Measurements from ENCODE around the gene NARF. TPM values are rescaled to one million over a fixed set of nuclear protein-coding genes. Genes with fewer than 3 reads are reported as not detected.

Gene NARF
- total RNA-seq, 2 donors from 2014 or later: 159 TPM

DNA sequence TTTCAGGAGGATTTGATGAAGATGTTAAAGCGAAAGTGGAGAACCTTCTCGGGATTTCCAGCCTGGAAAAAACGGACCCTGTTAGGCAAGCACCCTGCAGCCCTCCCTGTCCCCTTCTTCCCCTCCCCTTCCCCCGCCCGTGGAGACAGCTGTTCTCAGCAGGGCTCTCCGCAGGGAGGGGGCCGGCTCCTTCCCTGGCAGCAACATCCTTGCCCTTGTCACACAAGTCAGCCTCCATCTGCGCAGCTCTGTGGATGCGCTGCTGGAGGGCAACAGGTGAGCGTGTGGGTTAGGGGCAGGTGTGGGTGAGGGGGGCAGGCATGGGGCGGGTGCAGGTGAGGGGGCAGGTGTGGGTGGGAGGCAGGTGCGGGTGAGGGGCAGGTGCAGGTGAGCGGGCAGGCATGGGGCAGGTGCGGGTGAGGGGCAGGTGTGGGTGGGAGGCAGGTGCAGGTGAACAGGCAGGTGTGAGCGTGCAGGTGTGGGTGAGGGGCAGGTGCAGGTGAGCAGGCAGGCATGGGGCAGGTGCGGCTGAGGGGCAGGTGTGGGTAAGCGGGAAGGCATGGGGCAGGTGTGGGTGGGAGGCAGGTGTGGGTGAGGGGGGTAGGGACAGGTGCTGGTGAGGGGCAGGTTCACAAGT is 17.4 kb upstream of the NARF start:
- H3K36me3 Mint-ChIP-seq: peaks cover 0 to 3% of the 10 kb centered on the region in 2 donors
- H3K27ac Mint-ChIP-seq: no peak overlapping the region
- DNase-seq (ENCODE audit: low spot score in 2 of 2): no peak
- H3K9me3 Mint-ChIP-seq: no peaks in the 10 kb centered on the region
- ATAC-seq: no peak

DNA sequence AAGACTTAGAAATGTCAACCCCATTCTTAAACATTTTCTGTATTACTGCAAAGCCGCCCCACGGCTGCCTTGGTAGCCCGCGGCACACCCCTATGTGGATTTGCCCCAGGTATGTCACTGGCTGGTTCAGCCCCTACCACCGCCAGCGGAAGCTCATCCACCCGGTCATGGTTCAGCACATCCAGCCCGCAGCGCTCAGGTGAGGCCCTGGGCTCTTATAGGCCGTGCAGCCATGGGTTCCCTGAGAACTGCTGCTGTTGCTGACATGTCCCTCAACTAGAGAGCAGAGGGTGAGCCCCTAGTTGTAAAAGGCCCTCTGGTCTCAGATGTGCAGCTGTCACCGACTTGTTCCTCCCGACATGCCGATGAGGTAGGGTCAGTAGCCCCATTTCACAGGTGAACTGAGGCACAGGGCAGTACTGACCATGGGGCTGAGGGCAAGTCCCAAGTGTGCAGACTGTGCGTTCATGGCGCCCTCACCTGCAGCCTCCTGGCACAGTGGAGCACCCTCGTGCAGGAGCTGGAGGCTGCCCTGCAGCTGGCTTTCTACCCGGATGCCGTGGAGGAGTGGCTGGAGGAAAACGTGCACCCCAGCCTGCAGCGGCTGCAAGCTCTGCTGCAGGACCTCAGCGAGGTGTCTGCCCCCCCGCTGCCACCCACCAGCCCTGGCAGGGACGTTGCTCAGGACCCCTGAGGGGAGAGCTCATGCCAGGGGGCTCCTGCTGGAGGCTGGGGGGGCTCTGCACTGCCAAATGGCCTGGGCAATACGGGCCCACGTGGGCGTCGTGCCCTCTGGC is 16.7 kb upstream of the NARF start:
- H3K27ac Mint-ChIP-seq: no peak overlapping the region
- DNase-seq (ENCODE audit: low spot score in 2 of 2) (no peak), ATAC-seq (no peak)
- H3K36me3 Mint-ChIP-seq: peaks cover 0 to 9% of the 10 kb centered on the region in 2 donors
- H3K9me3 Mint-ChIP-seq: no peaks in the 10 kb centered on the region

DNA sequence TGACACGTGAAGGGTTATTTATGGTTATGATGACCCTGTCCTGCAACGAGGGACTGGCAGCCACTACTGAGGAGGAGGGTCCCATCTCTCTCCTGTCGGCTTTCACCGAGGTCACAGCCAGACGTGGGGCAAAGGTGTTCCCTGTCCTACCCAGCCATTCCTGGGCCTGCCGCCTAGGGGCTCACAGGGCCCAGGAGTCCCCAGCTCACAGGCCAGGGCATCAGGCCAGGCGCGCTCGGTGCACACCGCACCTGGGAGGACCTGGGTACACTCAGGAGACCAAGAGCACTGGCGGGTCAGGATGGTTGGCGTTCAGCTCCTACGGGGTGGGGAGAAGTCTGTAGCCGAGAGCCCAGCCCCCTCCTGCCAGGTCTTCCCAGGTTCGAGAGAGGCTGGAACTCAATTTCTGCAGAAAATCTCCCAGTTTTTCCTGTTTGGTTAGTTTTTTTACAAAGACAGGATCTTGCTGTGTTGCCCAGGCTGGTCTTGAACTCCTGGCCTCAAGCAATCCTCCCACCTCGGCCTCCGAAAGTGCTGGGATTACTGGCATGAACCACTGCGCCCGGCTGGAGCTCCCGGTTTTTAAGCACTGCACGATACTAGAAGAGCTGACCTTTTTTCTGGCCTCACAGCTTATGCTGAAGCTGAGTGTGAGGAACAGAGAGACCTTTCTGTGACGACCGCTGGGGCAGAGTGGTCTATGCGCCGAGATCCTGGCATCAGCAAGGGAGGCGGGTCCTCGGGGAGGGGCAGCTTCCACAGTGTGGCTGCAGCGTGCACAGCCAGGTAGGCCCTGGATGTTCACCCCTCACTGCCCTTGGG is 15.7 kb upstream of the NARF start:
- ATAC-seq (no peak), DNase-seq (ENCODE audit: low spot score in 2 of 2) (no peak)
- Mint-ChIP-seq H3K27ac (peak overlapping the region in 1 of 2 donors; percentile 65), H3K9me3 (no peaks in the 10 kb centered on the region), H3K36me3 (peaks cover 0 to 16% of the 10 kb centered on the region in 2 donors)

DNA sequence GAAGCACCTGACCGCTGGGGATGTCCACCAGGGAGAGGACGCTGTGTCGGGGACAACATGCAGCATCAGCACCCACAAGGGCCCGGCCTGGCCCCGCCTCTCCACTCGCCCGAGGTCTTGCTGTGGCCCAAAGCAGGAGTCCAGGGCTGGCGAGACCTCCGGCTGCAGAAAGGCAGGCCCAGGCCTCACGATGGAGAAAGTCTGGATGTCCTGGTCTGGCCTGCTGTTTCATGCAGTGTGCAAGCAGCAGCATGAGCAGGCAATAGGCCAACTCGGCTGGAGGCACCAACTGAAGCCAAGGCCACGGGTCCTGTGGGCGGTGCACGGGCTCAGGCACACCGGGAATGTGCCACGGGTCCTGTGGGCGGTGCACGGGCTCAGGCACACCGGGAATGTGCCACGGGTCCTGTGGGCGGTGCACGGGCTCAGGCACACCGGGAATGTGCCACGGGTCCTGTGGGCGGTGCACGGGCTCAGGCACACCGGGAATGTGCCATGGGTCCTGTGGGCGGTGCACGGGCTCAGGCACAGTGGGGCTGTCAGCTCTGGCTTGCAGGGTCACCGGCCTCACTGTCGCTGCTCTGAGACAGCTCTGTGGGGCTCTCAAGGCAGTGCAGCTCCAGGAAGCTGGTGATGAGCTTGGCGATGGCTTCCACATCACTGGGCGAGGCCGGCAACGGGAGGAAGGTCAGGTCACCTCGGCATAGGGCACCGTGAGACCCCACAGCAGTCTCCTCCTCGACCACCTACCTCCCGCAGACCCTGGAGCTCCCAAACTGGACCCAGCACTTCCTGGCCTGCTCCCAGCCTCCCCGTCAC is 14.9 kb upstream of the NARF start:
- H3K27ac Mint-ChIP-seq: peak overlapping the region in 1 of 2 donors; percentile 50

DNA sequence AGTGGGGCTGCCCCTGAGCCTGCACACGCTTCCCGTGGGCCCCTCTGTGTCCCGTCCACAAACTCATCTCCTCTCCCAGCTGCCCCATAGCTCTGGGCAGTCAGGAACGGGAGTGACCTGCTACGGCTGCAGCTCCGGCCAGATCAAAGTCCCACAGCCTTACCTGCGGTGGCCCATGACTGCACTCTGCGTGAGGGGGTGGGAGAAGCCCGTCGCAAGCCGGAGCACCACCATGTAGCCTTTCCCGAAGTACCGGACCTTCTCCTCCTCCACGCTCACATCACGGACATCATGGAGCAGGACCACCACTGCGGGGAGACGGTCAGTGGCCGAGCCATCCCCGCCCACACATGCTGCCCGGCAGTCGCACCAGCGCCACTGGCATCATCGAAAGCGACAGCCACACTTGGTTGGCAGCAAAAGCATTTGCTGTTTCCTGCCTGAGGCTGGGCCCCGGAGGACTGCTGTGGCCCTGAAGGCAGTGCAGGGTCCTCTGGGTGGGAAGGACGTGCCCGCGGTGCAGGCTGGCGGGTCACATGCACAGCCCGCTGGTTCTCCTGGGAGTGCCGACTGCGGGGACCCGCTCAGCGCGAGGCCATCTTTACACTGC is 14.2 kb upstream of the NARF start:
- H3K27ac Mint-ChIP-seq: peak overlapping the region in 1 of 2 donors; percentile 50
- ATAC-seq: no peak
- H3K9me3 Mint-ChIP-seq: no peaks in the 10 kb centered on the region

More for the DNA sequence above, 14.9 kb upstream of the NARF start:
- no peaks in the 10 kb centered on the region for H3K9me3 Mint-ChIP-seq
- DNase-seq (ENCODE audit: low spot score in 2 of 2) (peak in 1 of 2 donors; percentile 3), ATAC-seq (no peak)
- H3K36me3 Mint-ChIP-seq: peaks cover 0 to 17% of the 10 kb centered on the region in 2 donors

DNA sequence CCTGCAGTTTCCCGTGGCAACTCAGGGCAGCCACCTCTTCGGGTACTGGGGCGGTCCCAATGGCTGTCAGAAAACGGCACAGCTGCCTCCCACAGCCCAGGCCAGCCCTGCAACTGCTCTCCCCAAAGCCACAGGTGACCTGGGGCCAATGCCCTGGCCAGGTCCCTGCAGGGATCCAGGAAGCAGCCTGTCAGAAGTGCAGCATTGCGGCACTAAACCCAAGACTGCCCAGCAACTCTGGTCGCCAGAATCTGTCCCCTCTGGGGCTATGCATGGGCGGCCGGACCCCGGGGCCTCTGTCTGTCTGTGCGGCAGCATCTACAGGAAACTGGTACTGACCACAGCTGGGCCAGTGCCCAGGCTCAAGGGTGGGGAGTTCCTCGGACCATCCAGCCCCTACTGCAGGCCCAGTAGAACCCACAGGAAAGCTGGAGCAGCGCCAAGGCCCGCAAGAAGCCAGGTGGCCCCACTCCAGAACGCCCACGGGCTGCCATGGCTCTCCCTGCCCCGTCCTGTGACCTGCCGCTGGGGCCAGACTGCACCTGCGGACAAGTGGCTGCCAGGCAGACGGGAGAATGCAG is 13.5 kb upstream of the NARF start:
- Mint-ChIP-seq H3K36me3 (peaks cover 13 to 26% of the 10 kb centered on the region in 2 donors), H3K27ac (no peak overlapping the region), H3K9me3 (no peaks in the 10 kb centered on the region)
- DNase-seq (ENCODE audit: low spot score in 2 of 2) (no peak), ATAC-seq (no peak)

More for the DNA sequence above, 14.2 kb upstream of the NARF start:
- DNase-seq (ENCODE audit: low spot score in 2 of 2): no peak
- peaks cover 6 to 19% of the 10 kb centered on the region in 2 donors for H3K36me3 Mint-ChIP-seq

DNA sequence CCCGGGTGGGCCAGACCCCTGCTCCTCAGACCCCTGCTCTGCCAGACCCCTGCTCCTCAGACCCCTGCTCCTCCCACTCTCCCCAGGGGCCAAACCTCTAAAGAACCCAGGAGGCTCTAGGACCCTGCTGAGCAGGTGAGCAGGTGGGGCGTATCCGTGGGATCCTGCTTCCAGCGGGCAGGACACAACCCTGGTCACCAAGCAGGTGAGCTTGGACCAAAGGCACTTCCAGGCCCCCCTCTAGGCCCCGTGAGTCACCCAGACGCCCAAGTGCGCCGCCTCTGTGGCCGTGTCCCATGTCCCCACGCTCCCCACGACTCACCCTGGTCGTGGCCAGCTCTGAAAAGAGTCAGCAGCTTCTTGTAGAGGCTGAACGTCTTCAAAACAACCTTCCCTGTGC is 13.0 kb upstream of the NARF start:
- peaks cover 14 to 28% of the 10 kb centered on the region in 2 donors for H3K36me3 Mint-ChIP-seq
- ATAC-seq (no peak), DNase-seq (ENCODE audit: low spot score in 2 of 2) (no peak)
- H3K27ac Mint-ChIP-seq: peak overlapping the region in 1 of 2 donors; percentile 76
- H3K9me3 Mint-ChIP-seq: no peaks in the 10 kb centered on the region

DNA sequence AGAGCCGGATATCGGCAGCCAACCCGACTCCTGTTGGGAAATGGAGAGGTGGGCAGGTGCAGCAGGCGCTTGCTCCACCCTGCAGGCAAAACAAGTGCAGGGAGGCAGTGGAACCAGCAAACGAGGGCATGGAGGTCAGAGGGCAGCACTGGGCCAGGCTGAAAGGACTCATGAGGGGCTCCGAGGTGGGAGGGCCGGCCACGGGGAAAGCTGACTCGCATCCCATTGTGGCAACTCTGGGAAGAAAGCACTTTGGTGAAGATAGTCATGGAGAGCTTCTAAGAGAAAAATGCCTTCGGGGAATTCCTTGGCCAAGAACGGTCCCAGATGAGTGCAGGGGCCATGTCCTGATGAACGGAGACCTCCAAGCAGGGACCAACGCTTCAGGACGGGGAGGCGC is 12.4 kb upstream of the NARF start:
- Mint-ChIP-seq H3K27ac (peak overlapping the region; percentile 44 to 76), H3K36me3 (peaks cover 19 to 28% of the 10 kb centered on the region in 2 donors), H3K9me3 (no peaks in the 10 kb centered on the region)

DNA sequence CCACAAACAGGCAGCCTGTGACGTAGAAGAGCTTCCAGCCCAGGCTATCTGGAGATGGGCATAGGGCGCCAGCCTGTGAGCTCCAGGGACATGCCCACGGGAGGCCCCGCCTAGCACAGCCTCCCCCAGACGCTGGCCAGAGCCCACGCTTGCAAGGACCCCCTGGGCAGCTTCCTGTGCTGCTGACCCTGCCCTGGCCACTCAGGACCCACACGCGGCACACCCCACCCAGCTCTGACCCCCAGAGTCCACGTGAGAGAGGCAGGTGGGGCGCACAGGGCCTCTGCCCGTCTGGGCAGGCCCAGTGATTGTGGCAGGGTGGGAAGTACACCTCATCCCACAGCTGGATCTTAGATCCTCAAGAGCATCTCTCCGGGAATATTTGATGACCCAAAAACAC is 11.9 kb upstream of the NARF start:
- peaks cover 24 to 32% of the 10 kb centered on the region in 2 donors for H3K36me3 Mint-ChIP-seq
- no peaks in the 10 kb centered on the region for H3K9me3 Mint-ChIP-seq
- DNase-seq (ENCODE audit: low spot score in 2 of 2): no peak
- H3K27ac Mint-ChIP-seq: peak overlapping the region in 1 of 2 donors; percentile 68
- no peak for ATAC-seq

More for the DNA sequence above, 12.4 kb upstream of the NARF start:
- DNase-seq (ENCODE audit: low spot score in 2 of 2): no peak
- ATAC-seq: no peak

DNA sequence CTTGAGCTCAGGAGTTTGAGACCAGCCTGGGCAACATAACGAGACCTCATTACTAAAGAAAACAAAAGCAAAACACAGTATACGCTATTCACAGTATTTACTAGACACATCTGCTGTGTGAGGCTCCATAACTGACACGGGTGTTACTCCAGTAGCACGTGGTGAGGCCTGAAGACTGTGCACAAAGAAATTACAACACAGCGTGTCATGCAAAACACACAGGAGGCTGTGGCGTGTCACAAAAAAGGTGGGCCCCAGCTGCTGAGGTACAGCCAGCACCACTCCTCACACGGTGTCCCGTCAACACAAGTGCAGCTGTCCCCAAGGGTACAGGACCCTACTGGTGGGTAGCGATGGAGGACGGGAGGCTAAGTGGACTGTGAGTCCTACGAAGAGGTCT is 10.7 kb upstream of the NARF start:
- peak overlapping the region; percentile 78 to 79 for H3K27ac Mint-ChIP-seq
- no peak for ATAC-seq
- H3K36me3 Mint-ChIP-seq: peaks cover 25 to 43% of the 10 kb centered on the region in 2 donors

DNA sequence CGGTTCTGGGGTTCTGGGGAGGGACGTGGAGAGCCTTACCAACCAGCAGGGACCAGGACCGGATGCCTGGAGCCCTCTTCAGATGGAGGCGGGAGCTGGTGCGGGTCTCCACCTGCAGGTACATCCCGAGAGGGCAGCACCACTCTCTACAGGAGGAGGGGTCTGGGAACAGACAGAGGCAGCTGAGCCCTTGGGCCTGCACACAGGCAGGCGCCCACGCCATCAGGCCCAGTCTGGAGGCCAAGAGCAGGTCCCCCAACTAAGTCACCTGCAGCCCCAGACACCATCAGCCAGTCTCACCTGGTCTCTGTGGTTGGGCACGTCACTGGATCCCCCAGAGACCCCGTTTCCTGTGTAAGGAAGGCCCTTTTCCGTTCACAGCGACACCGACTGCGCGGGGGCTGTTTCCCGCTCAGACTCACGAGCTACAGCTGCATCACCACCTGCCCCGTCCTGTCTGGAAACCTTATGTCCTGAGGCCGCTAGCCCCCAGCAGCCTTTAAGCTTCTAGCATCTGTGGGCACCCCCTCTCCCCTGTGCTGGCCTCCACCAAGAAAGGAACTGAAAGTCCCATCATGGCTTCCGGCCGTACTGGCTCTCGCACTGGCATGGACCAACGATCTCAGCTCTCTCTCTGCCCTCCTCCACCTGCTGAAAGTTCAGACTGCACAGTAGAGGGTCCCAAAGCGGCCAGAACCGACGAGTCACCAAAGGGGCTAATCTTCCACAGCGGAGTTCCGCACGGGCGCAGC is 9.2 kb upstream of the NARF start:
- ATAC-seq (peak; percentile 59 to 62), DNase-seq (ENCODE audit: low spot score in 2 of 2) (peak; percentile 59 to 81)
- Mint-ChIP-seq H3K27ac (peak overlapping the region; percentile 94 to 99), H3K9me3 (no peaks in the 10 kb centered on the region), H3K36me3 (peaks cover 25 to 56% of the 10 kb centered on the region in 2 donors)

More for the DNA sequence above, 10.7 kb upstream of the NARF start:
- no peaks in the 10 kb centered on the region for H3K9me3 Mint-ChIP-seq
- DNase-seq (ENCODE audit: low spot score in 2 of 2): no peak

DNA sequence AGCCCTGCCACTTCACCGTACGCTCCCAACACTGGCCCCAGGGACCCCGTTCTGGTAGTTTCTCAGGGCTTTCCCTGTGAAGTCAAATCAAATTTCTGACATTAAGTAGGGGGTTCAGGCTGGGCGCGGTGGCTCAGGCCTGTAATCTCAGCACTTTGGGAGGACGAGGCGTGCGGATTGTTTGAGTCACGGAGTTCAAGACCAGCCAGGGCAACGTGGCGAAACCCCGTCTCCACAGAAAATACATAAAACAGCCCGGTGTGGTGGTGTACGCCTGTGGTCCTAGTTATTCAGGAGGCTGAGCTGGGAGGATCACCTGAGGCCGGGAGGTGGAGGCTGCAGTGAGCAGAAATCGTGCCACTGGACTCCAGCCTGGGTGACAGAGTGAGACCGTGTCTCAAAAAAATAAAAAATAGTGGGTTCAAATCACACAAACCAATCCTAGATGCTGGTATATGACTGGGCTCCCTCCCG is 8.6 kb upstream of the NARF start:
- Mint-ChIP-seq H3K27ac (peak overlapping the region; percentile 94 to 99), H3K9me3 (no peaks in the 10 kb centered on the region), H3K36me3 (peaks cover 25 to 57% of the 10 kb centered on the region in 2 donors)
- peak; percentile 5 to 67 for ATAC-seq
- peak; percentile 41 to 76 for DNase-seq (ENCODE audit: low spot score in 2 of 2)

DNA sequence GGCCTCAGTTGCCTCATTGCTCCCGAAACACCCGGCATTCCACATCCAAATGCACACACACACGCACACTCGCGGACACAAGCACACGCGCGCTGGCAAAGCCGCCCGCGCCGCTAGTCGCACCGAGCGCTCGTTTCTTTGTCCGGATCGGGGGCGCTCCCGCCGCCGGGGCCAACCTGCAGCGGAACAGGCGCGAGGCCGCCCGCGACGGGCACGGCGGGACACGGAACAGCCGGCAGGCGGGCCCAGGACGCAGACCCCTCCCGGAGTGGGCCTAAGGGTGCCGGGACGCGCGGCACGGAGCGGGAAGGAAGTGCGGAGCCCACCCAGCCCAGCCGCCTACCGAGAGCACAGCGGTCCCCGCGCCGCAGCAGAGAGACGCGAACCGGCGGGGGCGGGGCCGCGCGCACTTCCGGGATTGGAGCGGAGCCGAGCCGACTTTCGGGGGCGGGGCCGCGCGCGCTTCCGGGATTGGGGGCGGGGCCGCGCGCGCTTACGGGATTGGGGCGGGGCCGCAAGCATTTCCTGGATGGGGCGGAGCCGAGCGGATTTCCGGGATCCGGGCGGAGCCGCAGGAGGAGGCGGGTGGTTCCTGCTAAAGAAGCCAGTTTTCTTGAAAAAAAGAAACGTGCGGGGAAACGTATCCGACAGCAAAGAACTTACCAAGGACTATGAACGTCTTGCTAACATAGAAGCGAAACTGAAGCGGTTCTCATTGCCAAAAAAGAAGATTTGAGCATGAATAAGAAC is 8.0 kb upstream of the NARF start, which contains the start of gene CYBC1:
Gene CYBC1, minus strand, starts transcription at position 396 of the 750 bp plus-strand sequence. CDS start 1,498 bp downstream, outside the sequence.
- peak; percentile 93 to 95 for DNase-seq (ENCODE audit: low spot score in 2 of 2)
- H3K27ac Mint-ChIP-seq: peak within 1 kb of the TSS; percentile 94 to 99
- H3K36me3 Mint-ChIP-seq: peaks cover 25 to 57% of the 10 kb centered on the region in 2 donors
- H3K9me3 Mint-ChIP-seq: no peaks in the 10 kb centered on the region
- ATAC-seq: peak; percentile 67 to 81

DNA sequence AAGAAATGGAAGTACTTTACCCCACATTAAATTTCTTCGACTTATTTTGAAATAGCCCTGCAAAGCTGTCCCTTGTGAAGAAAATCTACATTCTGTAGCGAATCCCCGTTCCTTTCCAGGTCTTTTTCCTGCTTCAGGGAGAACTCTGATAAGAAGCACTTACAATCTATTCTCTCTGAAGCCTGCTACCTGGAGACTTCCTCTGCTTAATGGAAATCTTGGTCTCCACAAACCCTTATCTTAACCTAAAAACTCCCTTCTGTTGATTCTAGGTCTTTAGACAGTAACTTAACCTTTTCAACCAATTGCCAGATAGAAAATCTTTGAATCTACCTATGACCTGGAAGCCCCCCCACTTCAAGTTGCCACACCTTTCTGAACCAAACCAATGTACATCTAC is 6.4 kb upstream of the NARF start:
- no peak for ATAC-seq
- no peak for DNase-seq (ENCODE audit: low spot score in 2 of 2)
- Mint-ChIP-seq H3K36me3 (peaks cover 25 to 50% of the 10 kb centered on the region in 2 donors), H3K9me3 (no peaks in the 10 kb centered on the region), H3K27ac (peak overlapping the region; percentile 94 to 98)
